ENCODE measurements around the gene PRRT1B.

The PRRT1B gene

DNA sequence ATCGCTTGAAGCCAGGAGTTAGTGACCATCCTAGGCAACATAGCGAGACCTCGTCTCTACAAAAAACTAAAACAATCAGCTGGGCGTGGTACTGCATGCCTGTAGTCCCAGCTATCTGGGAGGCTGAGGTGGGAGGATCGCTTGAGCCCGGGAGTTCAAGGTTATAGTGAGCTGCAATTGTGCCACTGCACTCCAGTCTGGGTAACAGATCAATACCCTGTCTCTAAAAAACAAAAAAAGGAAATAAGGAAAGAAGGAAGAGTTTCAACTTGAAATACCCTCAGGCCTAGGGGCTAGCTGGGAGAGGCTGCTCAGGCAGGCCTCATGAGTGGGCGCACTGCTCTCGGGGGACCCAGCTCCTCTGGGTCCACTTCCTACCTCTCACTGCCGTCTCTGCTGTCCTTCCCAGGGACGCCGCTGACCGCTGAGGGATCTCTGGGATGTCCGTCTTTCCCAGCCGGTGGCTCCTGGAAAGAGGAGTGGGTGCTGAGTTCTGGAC is 56.4 kb downstream of the PRRT1B start:
- DNase-seq: no peak

DNA sequence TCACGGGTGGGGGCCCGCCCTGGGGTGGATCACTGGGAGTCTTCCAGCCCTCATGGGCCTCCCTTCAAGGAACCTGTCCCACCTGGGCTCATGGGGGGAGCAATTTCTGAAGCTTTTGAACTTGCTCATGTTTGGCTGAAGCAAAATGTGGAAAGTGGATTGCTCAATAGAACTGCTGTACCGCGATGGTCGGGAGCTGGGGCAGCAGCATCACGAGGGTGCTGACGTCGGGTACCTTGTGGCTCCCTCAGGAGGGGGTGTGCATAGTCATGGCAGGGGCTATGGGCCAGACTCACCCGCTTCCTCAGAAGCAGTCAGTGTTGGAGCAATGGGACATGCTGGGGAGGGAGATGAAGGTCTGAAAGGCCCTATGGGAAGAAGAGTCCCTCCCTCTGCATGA is 57.9 kb downstream of the PRRT1B start:
- DNase-seq: no peak

DNA sequence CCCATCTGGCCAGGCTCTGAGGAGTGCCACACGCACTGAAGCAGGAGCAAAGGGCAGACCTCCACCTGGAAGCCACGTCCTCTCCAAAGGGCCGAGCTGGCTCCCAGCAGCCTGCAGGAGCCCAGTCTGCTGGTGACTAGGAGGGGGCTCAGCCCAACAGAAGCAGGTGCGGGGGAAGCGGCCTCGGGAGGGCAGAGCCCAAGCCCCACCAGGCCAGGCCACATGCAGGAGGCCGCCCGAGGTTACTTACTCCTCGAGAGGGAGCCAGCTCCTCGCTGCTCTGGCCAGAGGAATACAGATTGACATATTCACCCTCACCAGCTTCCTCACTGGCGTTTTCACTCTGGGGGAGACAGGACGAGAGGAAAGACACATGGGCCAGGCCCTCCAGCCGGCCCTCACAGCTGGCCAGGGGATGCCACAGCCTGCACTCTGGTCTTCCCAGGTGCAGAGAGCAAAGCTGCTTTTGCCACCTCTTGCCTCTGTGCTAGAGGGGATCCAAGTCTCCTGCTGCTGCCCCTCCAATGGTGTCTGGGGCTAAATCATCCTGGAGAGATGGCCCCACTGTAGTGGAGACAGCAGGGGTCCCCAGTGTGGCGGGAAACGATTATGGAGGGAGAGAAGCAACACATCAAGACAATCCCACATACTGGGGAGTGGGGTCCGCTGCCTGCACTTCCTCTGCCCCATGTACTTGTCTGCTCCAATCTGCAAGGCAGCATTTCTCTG is 58.6 kb downstream of the PRRT1B start:
- DNase-seq: no peak

DNA sequence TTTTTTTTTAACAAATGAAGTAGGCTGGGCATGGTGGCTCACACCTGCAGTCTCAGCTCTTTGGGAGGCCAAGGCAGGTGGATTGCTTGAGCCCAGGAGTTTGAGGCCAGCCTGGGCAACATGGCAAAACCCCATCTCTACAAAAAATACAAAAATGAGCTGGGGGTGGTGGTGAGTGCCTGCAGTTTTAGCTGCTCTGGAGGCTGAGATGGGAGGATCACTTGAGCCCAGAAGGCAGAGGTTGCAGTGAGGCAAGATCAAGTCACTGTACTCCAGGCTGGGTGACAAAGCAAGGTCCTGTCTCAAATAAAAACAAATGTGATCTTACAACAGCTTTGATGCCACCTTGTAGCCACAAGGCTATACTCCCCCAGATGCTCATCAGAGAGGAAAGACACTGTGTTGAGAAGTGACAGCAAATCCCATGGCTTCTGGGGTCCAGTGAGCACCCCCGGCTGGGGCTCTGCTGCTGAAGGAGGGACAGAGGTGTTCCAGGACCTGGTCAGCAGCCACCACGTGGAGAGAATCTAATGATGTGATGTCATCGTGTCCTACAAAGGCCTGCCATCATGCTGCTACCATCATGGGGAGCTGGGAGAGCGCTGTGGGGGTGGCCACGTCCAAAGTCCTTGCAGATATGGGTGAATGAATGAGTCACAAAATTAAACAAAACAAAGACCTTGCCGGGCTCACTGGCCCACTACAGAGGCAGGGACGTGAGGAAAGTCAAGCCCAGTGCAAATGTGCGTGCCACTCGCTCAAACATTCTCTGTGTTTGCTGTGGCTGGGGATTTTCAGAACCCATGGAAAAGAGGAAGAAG is 60.7 kb downstream of the PRRT1B start:
- no peak for DNase-seq

DNA sequence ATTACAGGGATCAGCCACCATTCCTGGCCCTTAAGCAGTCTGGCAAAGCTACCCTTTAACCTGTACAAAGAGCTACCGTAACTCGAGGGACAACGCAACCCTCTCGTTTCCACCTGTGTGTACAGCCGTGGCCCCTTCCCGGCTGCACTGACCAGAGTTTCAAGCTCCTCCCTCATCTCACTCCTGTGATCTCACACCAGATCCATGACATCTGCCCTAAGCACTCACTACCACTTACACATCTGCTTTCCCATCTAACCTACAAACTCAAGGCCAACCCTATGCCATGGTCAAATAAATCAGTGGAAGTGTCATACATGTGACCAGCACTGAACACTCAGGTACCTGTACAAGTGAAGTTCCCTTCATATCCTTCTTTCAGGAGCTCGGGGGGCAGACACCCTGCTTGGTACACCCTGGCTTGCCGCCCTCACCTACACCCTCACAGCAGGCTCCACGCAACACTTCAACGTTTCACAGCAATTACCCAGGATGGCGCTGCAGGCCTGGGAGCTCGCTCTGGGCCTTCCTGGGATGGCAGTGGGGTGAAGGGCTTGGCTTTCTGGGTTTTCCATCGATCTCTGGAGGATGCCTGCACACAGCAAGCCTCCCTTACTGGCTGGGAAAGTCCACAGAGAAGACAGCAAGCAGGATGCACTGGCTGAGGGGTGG is 61.7 kb downstream of the PRRT1B start:
- no peak for DNase-seq

DNA sequence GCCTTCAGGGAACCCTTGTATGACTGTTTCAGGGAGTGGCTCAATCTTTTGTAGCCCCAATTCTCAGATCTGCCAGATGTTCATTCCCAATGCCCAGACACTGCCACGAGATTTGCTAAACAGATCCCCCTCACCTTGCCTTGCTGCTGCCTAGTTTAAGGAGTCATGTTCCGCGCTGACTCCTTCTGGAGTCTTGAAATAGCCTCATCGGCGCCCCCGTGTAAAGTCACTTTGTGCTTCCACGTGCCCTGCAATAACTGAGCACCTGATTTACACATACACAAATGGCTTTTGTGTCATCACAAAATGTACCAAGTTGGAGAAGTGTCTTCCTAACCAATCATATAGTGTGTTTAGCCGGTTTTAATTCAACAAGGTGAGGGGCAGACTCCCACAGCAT is 62.3 kb downstream of the PRRT1B start:
- no peak for DNase-seq

DNA sequence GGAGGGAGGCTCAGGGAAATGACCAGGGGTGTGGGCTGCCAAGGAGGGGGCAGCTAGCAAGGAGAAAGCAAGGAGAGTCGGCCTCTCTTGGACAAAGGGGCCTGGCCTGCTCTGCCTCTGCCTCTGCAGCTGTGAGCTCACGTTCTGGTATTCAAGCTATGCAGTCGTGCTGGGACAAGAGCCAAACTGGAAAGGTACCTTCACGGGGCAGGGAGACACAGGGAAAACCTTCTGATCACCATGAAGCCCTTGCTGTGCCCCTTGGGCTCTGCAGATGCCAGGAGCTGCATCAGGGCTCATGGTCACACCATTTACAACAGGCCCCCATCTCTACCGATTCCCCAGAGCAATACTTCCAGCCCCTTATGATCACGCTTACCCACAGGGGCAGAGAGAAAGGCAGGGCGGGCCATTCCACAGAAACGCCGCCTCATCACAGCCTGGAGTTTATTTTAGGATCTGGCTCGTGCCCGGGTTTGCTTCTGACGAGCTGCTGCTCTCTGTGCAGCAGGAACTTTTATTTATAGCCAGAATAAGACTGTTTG is 63.2 kb downstream of the PRRT1B start:
- no peak for DNase-seq

All from stimulated activated CD4-positive, alpha-beta T cell treated with anti-CD3 and anti-CD28 coated beads, Interleukin-4, amount 100 ng/mL, for 24 hours (primary cell).